ENCODE measurements around the gene NFKBIE. TPM values are rescaled to one million over a fixed set of nuclear protein-coding genes. Genes with fewer than 3 reads are reported as not detected.

The NFKBIE gene
- total and polyA plus RNA-seq, 2 donors (not counting 1 experiment from before 2014, with no cell fraction given): 46.5 to 90.0 TPM

- Histone ChIP-seq H3K36me3 (replicated peaks in 1 of 2; ENCODE audit: control extremely low read depth in 1 of 2, control insufficient read depth in 1 of 2, extremely low read depth in 1 of 2, insufficient read depth in 2 of 2, low read length in 1 of 2) (no peaks in the 10 kb centered on the region), H3K79me2 (ENCODE audit: control insufficient read depth, insufficient read depth, low read length) (peaks cover 5% of the 10 kb centered on the region), H3K4me1 (ENCODE audit: control insufficient read depth in 2 of 2, insufficient read depth in 2 of 2, low read length in 2 of 2) (peaks cover 12 to 17% of the 10 kb centered on the region in 2 donors), H2AFZ (ENCODE audit: insufficient read depth, low read depth, low read length, poor library complexity, severe bottlenecking) (no peak overlapping the region), H3K4me2 (replicated peaks; ENCODE audit: low read depth, low read length, poor library complexity, severe bottlenecking) (no peak overlapping the region), H3K4me3 (ENCODE audit: control extremely low read depth in 1 of 5, extremely low read depth in 1 of 5, insufficient read depth in 1 of 5, low read depth in 2 of 5, low read length in 4 of 5) (no peak overlapping the region), H4K20me1 (ENCODE audit: control insufficient read depth, insufficient read depth, low read length, poor library complexity, severe bottlenecking) (no peaks in the 10 kb centered on the region), H3K27me3 (replicated peaks in 1 of 4; ENCODE audit: control extremely low read depth in 1 of 4, control insufficient read depth in 3 of 4, insufficient read depth in 4 of 4, low read length in 3 of 4) (peaks cover 0 to 2% (median 0%) of the 10 kb centered on the region in 4 experiments), H3K9me3 (ENCODE audit: control extremely low read depth in 1 of 3, control insufficient read depth in 2 of 3, insufficient read depth in 1 of 3, low read length in 2 of 3) (no peaks in the 10 kb centered on the region), H3K27ac (ENCODE audit: low read length in 2 of 2) (no peak overlapping the region), H3K9ac (ENCODE audit: low read length) (no peak overlapping the region)
- ChIA-PET POLR2A (no interaction called here), CTCF (interaction anchor here (0.9 to 1.8 kb wide), 4 partner anchors 9 to 30 kb away, joined by 3 to 6 read pairs (median 4); no protein-coding TSS in a partner anchor)
- Mint-ChIP-seq H3K27ac (no peak overlapping the region), H3K27me3 (no peaks in the 10 kb centered on the region), H3K9me3 (ENCODE audit: insufficient read depth) (no peaks in the 10 kb centered on the region), H3K4me3 (no peak overlapping the region), H3K4me1 (peaks cover 16% of the 10 kb centered on the region)
- ATAC-seq (ENCODE audit: low read depth): no peak
- TF ChIP-seq, protein P1, sequence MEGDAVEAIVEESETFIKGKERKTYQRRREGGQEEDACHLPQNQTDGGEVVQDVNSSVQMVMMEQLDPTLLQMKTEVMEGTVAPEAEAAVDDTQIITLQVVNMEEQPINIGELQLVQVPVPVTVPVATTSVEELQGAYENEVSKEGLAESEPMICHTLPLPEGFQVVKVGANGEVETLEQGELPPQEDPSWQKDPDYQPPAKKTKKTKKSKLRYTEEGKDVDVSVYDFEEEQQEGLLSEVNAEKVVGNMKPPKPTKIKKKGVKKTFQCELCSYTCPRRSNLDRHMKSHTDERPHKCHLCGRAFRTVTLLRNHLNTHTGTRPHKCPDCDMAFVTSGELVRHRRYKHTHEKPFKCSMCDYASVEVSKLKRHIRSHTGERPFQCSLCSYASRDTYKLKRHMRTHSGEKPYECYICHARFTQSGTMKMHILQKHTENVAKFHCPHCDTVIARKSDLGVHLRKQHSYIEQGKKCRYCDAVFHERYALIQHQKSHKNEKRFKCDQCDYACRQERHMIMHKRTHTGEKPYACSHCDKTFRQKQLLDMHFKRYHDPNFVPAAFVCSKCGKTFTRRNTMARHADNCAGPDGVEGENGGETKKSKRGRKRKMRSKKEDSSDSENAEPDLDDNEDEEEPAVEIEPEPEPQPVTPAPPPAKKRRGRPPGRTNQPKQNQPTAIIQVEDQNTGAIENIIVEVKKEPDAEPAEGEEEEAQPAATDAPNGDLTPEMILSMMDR (IDR thresholded peaks at IDR 0.05): no peak
- no peak for TF ChIP-seq EZH2 (IDR thresholded peaks at IDR 0.05; ENCODE audit: borderline replicate concordance, insufficient read depth, low read depth, low read length, poor library complexity, severe bottlenecking)
- no peak for DNase-seq
- intact Hi-C loops (cut with micrococcal nuclease): no loop called here
- WGBS (ENCODE audit: insufficient coverage): 98% methylated on average over 6 of the region's 7 CpGs
Observed at GRCh38 chr6:44227148-44227793, 38.1 kb downstream of the NFKBIE start.

GRCh38 chr6:44226368-44227147, 38.8 kb downstream of the NFKBIE start:
- no peak overlapping the region for H3K4me3 Mint-ChIP-seq
- peaks cover 20% of the 10 kb centered on the region for H3K4me1 Mint-ChIP-seq
- H3K4me3 ChIP-seq (ENCODE audit: control extremely low read depth in 1 of 5, extremely low read depth in 1 of 5, insufficient read depth in 1 of 5, low read depth in 2 of 5, low read length in 4 of 5): no peak overlapping the region
- H4K20me1 ChIP-seq (ENCODE audit: control insufficient read depth, insufficient read depth, low read length, poor library complexity, severe bottlenecking): no peaks in the 10 kb centered on the region
- peaks cover 0 to 2% (median 0%) of the 10 kb centered on the region in 4 experiments for H3K27me3 ChIP-seq (replicated peaks in 1 of 4; ENCODE audit: control extremely low read depth in 1 of 4, control insufficient read depth in 3 of 4, insufficient read depth in 4 of 4, low read length in 3 of 4)
- H3K9me3 Mint-ChIP-seq (ENCODE audit: insufficient read depth): no peaks in the 10 kb centered on the region
- ChIA-PET POLR2A (no interaction called here), CTCF (interaction anchor here (0.7 to 2.9 kb wide), 5 partner anchors 8 to 79 kb away, joined by 3 to 8 read pairs (median 4); no protein-coding TSS in a partner anchor)
- no peaks in the 10 kb centered on the region for H3K36me3 ChIP-seq (replicated peaks in 1 of 2; ENCODE audit: control extremely low read depth in 1 of 2, control insufficient read depth in 1 of 2, extremely low read depth in 1 of 2, insufficient read depth in 2 of 2, low read length in 1 of 2)
- no peak for DNase-seq
- TF ChIP-seq EZH2 (IDR thresholded peaks at IDR 0.05; ENCODE audit: borderline replicate concordance, insufficient read depth, low read depth, low read length, poor library complexity, severe bottlenecking): no peak
- TF ChIP-seq, protein P1 (IDR thresholded peaks at IDR 0.05): no peak
- no peak overlapping the region for H3K4me2 ChIP-seq (replicated peaks; ENCODE audit: low read depth, low read length, poor library complexity, severe bottlenecking)
- H3K9me3 ChIP-seq (ENCODE audit: control extremely low read depth in 1 of 3, control insufficient read depth in 2 of 3, insufficient read depth in 1 of 3, low read length in 2 of 3): no peaks in the 10 kb centered on the region
- H3K27ac Mint-ChIP-seq: no peak overlapping the region
- peaks cover 5% of the 10 kb centered on the region for H3K79me2 ChIP-seq (ENCODE audit: control insufficient read depth, insufficient read depth, low read length)
- WGBS (ENCODE audit: insufficient coverage): 94% methylated on average over 11 of the region's 15 CpGs
- H3K27me3 Mint-ChIP-seq: no peaks in the 10 kb centered on the region
- intact Hi-C loops (cut with micrococcal nuclease): no loop called here
- H3K9ac ChIP-seq (ENCODE audit: low read length): no peak overlapping the region
- H3K4me1 ChIP-seq (ENCODE audit: control insufficient read depth in 2 of 2, insufficient read depth in 2 of 2, low read length in 2 of 2): peaks cover 12 to 21% of the 10 kb centered on the region in 2 donors
- no peak overlapping the region for H2AFZ ChIP-seq (ENCODE audit: insufficient read depth, low read depth, low read length, poor library complexity, severe bottlenecking)
- H3K27ac ChIP-seq (ENCODE audit: low read length in 2 of 2): no peak overlapping the region
- no peak for ATAC-seq (ENCODE audit: low read depth)
